H9 (cell line): ENCODE results near the gene FGF21. TPM values are rescaled to one million over a fixed set of nuclear protein-coding genes. Genes with fewer than 3 reads are reported as not detected.

Experiments used
- DNase-seq: peaks from one replicate; pipeline ENCODE4 v3.0.0-alpha.2; 2017
- H2AFZ ChIP-seq: one replicate; pipeline ENCODE4 v1.6.1; 2013; ENCODE audit warnings: mild to moderate bottlenecking, low read length, control low read depth, moderate library complexity
- H2AK5ac ChIP-seq: 2 replicates; pipeline ENCODE4 v1.6.1; 2013; ENCODE audit warnings: low read length, control low read depth, mixed read lengths; ENCODE audit not compliant: insufficient read length
- H2BK120ac ChIP-seq: one replicate; pipeline ENCODE4 v1.6.1; 2013; ENCODE audit warnings: low read depth, mild to moderate bottlenecking, low read length, control low read depth, inconsistent platforms; ENCODE audit not compliant: poor library complexity, severe bottlenecking
- H2BK12ac ChIP-seq: 2 replicates; pipeline ENCODE4 v1.6.1; 2013; ENCODE audit warnings: low read length, control low read depth, mixed read lengths, low read depth; ENCODE audit not compliant: insufficient read length
- H2BK15ac ChIP-seq: 2 replicates; pipeline ENCODE4 v1.6.1; 2013; ENCODE audit warnings: low read depth, low read length, control low read depth
- H2BK20ac ChIP-seq: one replicate; pipeline ENCODE4 v1.6.1; 2013; ENCODE audit warnings: low read depth, mild to moderate bottlenecking, low read length, control low read depth, inconsistent platforms; ENCODE audit not compliant: poor library complexity, severe bottlenecking
- H2BK5ac ChIP-seq: 2 replicates; pipeline ENCODE4 v1.6.1; 2013; ENCODE audit warnings: low read length, control low read depth, mixed read lengths; ENCODE audit not compliant: insufficient read length
- H3K14ac ChIP-seq: 2 replicates; pipeline ENCODE4 v1.6.1; 2013; ENCODE audit warnings: low read length, control low read depth; ENCODE audit not compliant: insufficient read depth
- H3K18ac ChIP-seq: 2 replicates; pipeline ENCODE4 v1.6.1; 2013; ENCODE audit warnings: low read depth, mild to moderate bottlenecking, mixed read lengths, low read length, control low read depth; ENCODE audit not compliant: insufficient read length
- H3K23ac ChIP-seq: 2 replicates; pipeline ENCODE4 v1.6.1; 2013; ENCODE audit warnings: low read length, control low read depth, mixed read lengths, low read depth; ENCODE audit not compliant: insufficient read length
- H3K23me2 ChIP-seq: 2 replicates; pipeline ENCODE4 v1.6.1; 2013; ENCODE audit warnings: low read depth, mild to moderate bottlenecking, mixed read lengths, low read length, control low read depth; ENCODE audit not compliant: insufficient read length, poor library complexity, severe bottlenecking
- H3K27ac ChIP-seq: 2 replicates; pipeline ENCODE4 v1.5.1; 2013; ENCODE audit warnings: low read length, control low read depth, mixed read lengths, low read depth; ENCODE audit not compliant: insufficient read length
- H3K27me3 ChIP-seq: 2 replicates; pipeline ENCODE4 v1.6.1; 2013; ENCODE audit warnings: low read length, control low read depth, inconsistent platforms; ENCODE audit not compliant: insufficient read depth
- H3K4ac ChIP-seq: 2 replicates; pipeline ENCODE4 v1.6.1; 2013; ENCODE audit warnings: low read depth, mild to moderate bottlenecking, control low read depth, inconsistent platforms, low read length, moderate library complexity
- H3K4me1 ChIP-seq: 2 replicates; pipeline ENCODE4 v1.6.1; 2013; ENCODE audit warnings: low read length, control low read depth, inconsistent platforms; ENCODE audit not compliant: insufficient read depth
- H3K4me2 ChIP-seq: 2 replicates; pipeline ENCODE4 v1.6.1; 2013; ENCODE audit warnings: low read length, control low read depth, mixed read lengths; ENCODE audit not compliant: insufficient read length, insufficient read depth
- H3K56ac ChIP-seq: 2 replicates; pipeline ENCODE4 v1.6.1; 2013; ENCODE audit warnings: low read depth, mild to moderate bottlenecking, mixed read lengths, low read length, control low read depth; ENCODE audit not compliant: insufficient read length
- H3K79me1 ChIP-seq: 2 replicates; pipeline ENCODE4 v1.6.1; 2013; ENCODE audit warnings: low read depth, mild to moderate bottlenecking, moderate library complexity, low read length, control low read depth, inconsistent platforms; ENCODE audit not compliant: insufficient read depth, poor library complexity, severe bottlenecking
- H3K79me2 ChIP-seq: 2 replicates; pipeline ENCODE4 v1.6.1; 2013; ENCODE audit warnings: low read length, control low read depth, inconsistent platforms; ENCODE audit not compliant: insufficient read depth
- H3K9ac ChIP-seq: 2 replicates; pipeline ENCODE4 v1.6.1; 2013; ENCODE audit warnings: low read length, control low read depth, mixed read lengths; ENCODE audit not compliant: insufficient read length; ENCODE audit errors: extremely low read depth
- H3K9me3 ChIP-seq: one replicate; pipeline ENCODE4 v1.6.1; 2013; ENCODE audit warnings: low read depth, low read length, inconsistent platforms; ENCODE audit not compliant: control insufficient read depth
- H3T11ph ChIP-seq: one replicate; pipeline ENCODE4 v1.6.1; 2013; ENCODE audit warnings: mild to moderate bottlenecking, low read length, control low read depth, inconsistent platforms
- H4K20me1 ChIP-seq: one replicate; pipeline ENCODE4 v1.6.1; 2013; ENCODE audit not compliant: control insufficient read depth, insufficient read length, insufficient read depth
- H4K5ac ChIP-seq: 2 replicates; pipeline ENCODE4 v1.6.1; 2013; ENCODE audit warnings: low read depth, mild to moderate bottlenecking, mixed read lengths, low read length, control low read depth; ENCODE audit not compliant: insufficient read length
- H4K8ac ChIP-seq: replicated peaks from 2 replicates; pipeline ENCODE4 v1.6.1; 2013; ENCODE audit warnings: low read length, control low read depth, mixed read lengths, low read depth; ENCODE audit not compliant: insufficient read length
- H4K91ac ChIP-seq: 2 replicates; pipeline ENCODE4 v1.6.1; 2013; ENCODE audit warnings: low read depth, mild to moderate bottlenecking, moderate library complexity, mixed read lengths, low read length, control low read depth; ENCODE audit not compliant: insufficient read length
- H3K27ac Mint-ChIP-seq, 3 experiments: 2 replicates in 2 of 3; 3 replicates in 1 of 3; pipeline ENCODE4 v1.8.0; 2020 to 2021; ENCODE audit warnings: mixed read lengths in 3 of 3, mild to moderate bottlenecking in 1 of 3, moderate library complexity in 1 of 3
- H3K27me3 Mint-ChIP-seq: 2 replicates; pipeline ENCODE4 v1.8.0; 2021; ENCODE audit warnings: low read depth, mild to moderate bottlenecking, moderate library complexity, mixed read lengths
- H3K36me3 Mint-ChIP-seq, 3 experiments: 2 replicates in 2 of 3; 3 replicates in 1 of 3; pipeline ENCODE4 v1.8.0; 2020 to 2021; ENCODE audit warnings: low read depth in 3 of 3, mixed read lengths in 3 of 3; ENCODE audit not compliant: insufficient read depth in 1 of 3
- H3K4me1 Mint-ChIP-seq, 2 experiments: 2 replicates each; pipeline ENCODE4 v1.8.0; 2020; ENCODE audit warnings: mixed read lengths in 2 of 2
- H3K4me3 Mint-ChIP-seq, 2 experiments: 2 replicates in 1 of 2; 3 replicates in 1 of 2; pipeline ENCODE4 v1.8.0; 2020 to 2021; ENCODE audit warnings: mild to moderate bottlenecking in 2 of 2, mixed read lengths in 2 of 2, moderate library complexity in 1 of 2
- H3K9me3 Mint-ChIP-seq, 2 experiments: 2 replicates in 1 of 2; 3 replicates in 1 of 2; pipeline ENCODE4 v1.8.0; 2020; ENCODE audit warnings: mild to moderate bottlenecking in 2 of 2, mixed read lengths in 2 of 2, moderate library complexity in 1 of 2
- CTCF ChIP-seq: fragments of 200-600 bp; sonication (generic); conservative IDR thresholded peaks from 3 replicates; pipeline ENCODE4 v1.8.0; 2021; ENCODE audit warnings: antibody characterized with exemption, mild to moderate bottlenecking
- WGBS: extraction: QIAGEN DNeasy Blood & Tissue Kit; methylation state at CpG from one replicate; pipeline ENCODE4 v1.1.7; 2013; ENCODE audit warnings: missing lambda C conversion rate, low lambda C conversion rate, mixed read lengths; ENCODE audit not compliant: insufficient read length; ENCODE audit errors: extremely low coverage; 5-methylcytosine and 5-hydroxymethylcytosine counted together
- total RNA-seq: library from RNA; stranded (reverse); gene quantifications from 2 replicates; pipeline ENCODE4 v1.2.1, GENCODE V29; 2021

The FGF21 gene
- total RNA-seq, 1 experiment from 2014 or later, result 0.90 TPM

- Histone ChIP-seq H3K27ac (no peak overlapping the region), H3K23ac (no peak overlapping the region), H3K23me2 (no peaks in the 10 kb centered on the region), H2BK12ac (no peak overlapping the region), H3K79me2 (no peaks in the 10 kb centered on the region), H4K8ac (no peak overlapping the region), H3K4me2 (no peak overlapping the region), H4K5ac (no peak overlapping the region), H3K79me1 (no peaks in the 10 kb centered on the region), H2BK120ac (no peak overlapping the region), H3K14ac (no peak overlapping the region; the same call in 1 of the 2 replicates), H3K27me3 (no peaks in the 10 kb centered on the region), H2AFZ (no peak overlapping the region), H3T11ph (no peak overlapping the region), H3K56ac (no peak overlapping the region), H2BK5ac (no peak overlapping the region), H3K9me3 (no peaks in the 10 kb centered on the region), H3K9ac (no peak overlapping the region), H4K91ac (no peak overlapping the region), H3K4me1 (no peaks in the 10 kb centered on the region; the same call in 1 of the 2 replicates), H4K20me1 (no peaks in the 10 kb centered on the region), H3K4ac (no peak overlapping the region), H2BK15ac (no peak overlapping the region), H2AK5ac (no peak overlapping the region), H2BK20ac (no peak overlapping the region), H3K18ac (no peak overlapping the region)
- TF ChIP-seq CTCF, result no peak
- DNase-seq, result peak; percentile 48
- WGBS, result no CpG with 5 or more reads among the region's 11 CpGs
- peaks cover 8 to 9% of the 10 kb centered on the region in 2 experiments for H3K9me3 Mint-ChIP-seq
- peak overlapping the region in 2 of 3 experiments; percentile 40 to 79; a peak in 4 of 7 replicates for H3K27ac Mint-ChIP-seq
- H3K4me1 Mint-ChIP-seq, result peaks cover 12 to 18% of the 10 kb centered on the region in 2 experiments
- peaks cover 4% of the 10 kb centered on the region for H3K27me3 Mint-ChIP-seq
- H3K36me3 Mint-ChIP-seq, result peaks cover 20 to 26% (median 25%) of the 10 kb centered on the region in 3 experiments
- H3K4me3 Mint-ChIP-seq, result peak overlapping the region in 1 of 2 experiments; percentile 19; a peak in 2 of 5 replicates
These were observed 46.9 kb upstream of the FGF21 start for GRCh38 chr19:48708471-48708870.
